Heart right ventricle (tissue), 16 donors: ENCODE data around the gene USH2A. TPM values are rescaled to one million over a fixed set of nuclear protein-coding genes. Genes with fewer than 3 reads are reported as not detected.

ENCODE experiments used
- ATAC-seq, 8 donors: fragments of 200-7000 bp; cut with Tn5 transposase; one replicate each; pipeline ENCODE4 v1.9.1; 2020; ENCODE audit warnings: mild to moderate bottlenecking in 8 of 8, moderate library complexity in 8 of 8, moderate number of reproducible peaks in 1 of 8
- DNase-seq, 2 donors: peaks; one replicate each; pipeline ENCODE4 v3.0.0-alpha.2; 2020
- H3K27ac ChIP-seq, 10 donors: fragments of 200-600 bp; sonication (generic) in 2 of 10; one replicate each; pipeline versions ENCODE4 v1.5.0 to v1.8.0; 2020 to 2022; ENCODE audit warnings: mild to moderate bottlenecking in 3 of 10
- H3K27me3 ChIP-seq, 7 donors: fragments of 200-600 bp; one replicate each; pipeline ENCODE4 v1.8.0; 2021 to 2022; ENCODE audit warnings: mild to moderate bottlenecking in 2 of 7
- H3K36me3 ChIP-seq, 9 donors: fragments of 200-600 bp; sonication (generic) in 1 of 9; one replicate each; pipeline versions ENCODE4 v1.5.0 to v1.8.0; 2020 to 2022; ENCODE audit warnings: mild to moderate bottlenecking in 2 of 9
- H3K4me1 ChIP-seq, 9 donors: fragments of 200-600 bp; sonication (generic) in 1 of 9; one replicate each; pipeline versions ENCODE4 v1.5.0 to v1.8.0; 2020 to 2022; ENCODE audit warnings: mild to moderate bottlenecking in 4 of 9
- H3K4me3 ChIP-seq, 10 donors: fragments of 200-600 bp; sonication (generic) in 2 of 10; one replicate each; pipeline versions ENCODE4 v1.5.0 to v1.8.0; 2020 to 2022; ENCODE audit warnings: mild to moderate bottlenecking in 7 of 10, moderate library complexity in 2 of 10
- H3K9me3 ChIP-seq, 11 donors: fragments of 200-600 bp in 10 of 11; sonication (generic) in 2 of 11; one replicate each; pipeline versions ENCODE4 v1.5.0 to v1.8.0; 2013 to 2022; ENCODE audit warnings: mild to moderate bottlenecking in 2 of 11, control low read depth in 1 of 11, moderate library complexity in 1 of 11
- CTCF ChIP-seq, 9 donors: fragments of 200-600 bp; sonication (generic) in 2 of 9; IDR thresholded peaks; one replicate each; pipeline versions ENCODE4 v1.5.0 to v1.8.0; 2021 to 2022; ENCODE audit warnings: antibody characterized with exemption in 9 of 9, mild to moderate bottlenecking in 5 of 9, moderate library complexity in 1 of 9
- WGBS, 2 donors: extraction: QIAGEN DNeasy Blood & Tissue Kit; methylation state at CpG; one replicate each; pipeline ENCODE4 v1.1.7; 2013; ENCODE audit warnings: inconsistent platforms in 1 of 2; 5-methylcytosine and 5-hydroxymethylcytosine counted together
- intact Hi-C, 10 donors: fragments of 100-400 bp; cut with DNase I; formaldehyde crosslinking; loops; one replicate each; pipeline versions ENCODE4 v1.11.1 to v1.14.2; 2022
- polyA plus RNA-seq, 2 donors: library from polyadenylated mRNA; stranded (reverse); fragments of 200-250 nt; gene quantifications; one replicate each; pipeline ENCODE4 v1.2.3, GENCODE V29; 2013
- total RNA-seq, 10 donors: library from RNA; stranded (reverse); fragmentation: NEBNext Ultra II Directional in 3 of 10; extraction: Animal tissue kit (Norgen Biotek cat#: 25700) in 3 of 10; gene quantifications; one replicate each; pipeline versions ENCODE4 v1.2.1 to v1.2.4, GENCODE V29; 2021 to 2023
- donor health status: Arrhythmogenic right ventricular cardiomyopathy.
- donor health status: ischemic (EF 13 %, LVEDD 7.1; RV severe dilation, severe dysfunction).
- donor health status: healthy with polysubstance abuse.
- donor health status: DM: no; HTN: yes; CAD: no.
- donor health status: DM: no; HTN: no; CAD: no.
- donor health status: ischemic (EF 25% LVEDD 6.9; RV normal size, moderate dysfunction).
- donor health status: ischemic (EF 25% LVEDD 5.7; RV mildly dilated, moderate dysfunction).
- donor health status: healthy.
- donor health status: DM: yes; HTN: yes; CAD: no.
- donor health status: Ischemic cardiomyopathy.
- donor health status: ischemic (EF 35%, LVEDD 5.7; RV mildly dilated, moderate dysfunction).
- donor health status: nonischemic (EF 11% LVEDD 7.7; RV severe dilation, severe dysfunction).
- donor health status: DM: yes; HTN: yes; CAD: no.
- donor health status: PGD.
- donor health status: ischemic (EF 29% LVEDD 5.4; RV normal size, mild dysfunction).
- donor health status: nonischemic (EF 23%, LVEDD 6.1; RV moderate dilation, normal function).

USH2A gene
- total and polyA plus RNA-seq, 12 donors: 0.01 to 4.9 (median 3.6) TPM

- Histone ChIP-seq H3K4me1 (no peaks in the 10 kb centered on the region), H3K9me3 (no peaks in the 10 kb centered on the region), H3K4me3 (no peak overlapping the region), H3K27ac (no peak overlapping the region), H3K36me3 (no peaks in the 10 kb centered on the region), H3K27me3 (no peaks in the 10 kb centered on the region)
- no peak for TF ChIP-seq CTCF (IDR thresholded peaks at IDR 0.05)
- DNase-seq (no peak), ATAC-seq (peak in 3 of 8 donors; percentile 35 to 58 (median 55))
- intact Hi-C loops: no loop called here
- WGBS, 2 donors: 50 to 52% methylated on average over 5 of the region's 5 CpGs
These were observed 172.4 kb downstream of the USH2A start for GRCh38 chr1:216250861-216251260.

- TF ChIP-seq CTCF (IDR thresholded peaks at IDR 0.05): no peak
- H3K4me1 ChIP-seq: no peaks in the 10 kb centered on the region
- 84 to 92% methylated on average over 3 of the region's 3 CpGs for WGBS, 2 donors
- intact Hi-C loops: no loop called here
- H3K9me3 ChIP-seq: no peaks in the 10 kb centered on the region
- H3K36me3 ChIP-seq: no peaks in the 10 kb centered on the region
- DNase-seq (no peak), ATAC-seq (no peak)
- no peak overlapping the region for H3K4me3 ChIP-seq
- no peak overlapping the region for H3K27ac ChIP-seq
- no peaks in the 10 kb centered on the region for H3K27me3 ChIP-seq
These were observed 174.6 kb downstream of the USH2A start for GRCh38 chr1:216248628-216249027.

- no peaks in the 10 kb centered on the region for H3K9me3 ChIP-seq
- DNase-seq (no peak), ATAC-seq (no peak)
- WGBS, 2 donors: 79 to 84% methylated on average over 1 of the region's 1 CpG
- no peaks in the 10 kb centered on the region for H3K36me3 ChIP-seq
- no peak overlapping the region for H3K27ac ChIP-seq
- intact Hi-C loops: no loop called here
- no peak overlapping the region for H3K4me3 ChIP-seq
- no peaks in the 10 kb centered on the region for H3K27me3 ChIP-seq
- TF ChIP-seq CTCF (IDR thresholded peaks at IDR 0.05): no peak
- no peaks in the 10 kb centered on the region for H3K4me1 ChIP-seq
These were observed 175.3 kb downstream of the USH2A start for GRCh38 chr1:216247937-216248336.

- no peak for ATAC-seq
- 68 to 77% methylated on average over 4 of the region's 4 CpGs for WGBS, 2 donors
- H3K4me1 ChIP-seq: no peaks in the 10 kb centered on the region
- no peaks in the 10 kb centered on the region for H3K9me3 ChIP-seq
- no peak overlapping the region for H3K4me3 ChIP-seq
- intact Hi-C loops: no loop called here
- DNase-seq: no peak
- no peaks in the 10 kb centered on the region for H3K27me3 ChIP-seq
- no peak for TF ChIP-seq CTCF (IDR thresholded peaks at IDR 0.05)
- no peak overlapping the region for H3K27ac ChIP-seq
- no peaks in the 10 kb centered on the region for H3K36me3 ChIP-seq
These were observed 176.6 kb downstream of the USH2A start for GRCh38 chr1:216246577-216247203.
